Prostate gland (tissue), 2 donors: ENCODE measurements around the gene SPATA7.

ENCODE experiments used
- CTCF ChIP-seq, 4 experiments: fragments of 200-600 bp in 2 of 4; fragments of 450-650 bp in 2 of 4; sonication (generic) in 2 of 4; IDR thresholded peaks; 1 replicate in 3 of 4; 2 replicates in 1 of 4; pipeline ENCODE4 v1.5.1; 2016 to 2019; ENCODE audit warnings: antibody characterized with exemption in 4 of 4, mild to moderate bottlenecking in 2 of 4, moderate library complexity in 2 of 4
- POLR2A ChIP-seq: fragments of 450-650 bp; IDR thresholded peaks from one replicate; pipeline ENCODE4 v1.6.1; 2016; ENCODE audit warnings: antibody characterized with exemption, mild to moderate bottlenecking

- TF ChIP-seq CTCF (IDR thresholded peaks at IDR 0.05) (no peak), POLR2A (no peak)
These were observed 45.5 kb downstream of the SPATA7 start for GRCh38 chr14:88430976-88431375.
